Neuronal stem cell (in vitro differentiated cells): ENCODE results near the gene C20orf141.

ENCODE experiments used
- DNase-seq: peaks from one replicate; pipeline ENCODE4 v3.0.0-alpha.2; 2013; ENCODE audit warnings: low spot score
- H2AFZ ChIP-seq: one replicate; pipeline ENCODE4 v1.6.1; 2013; ENCODE audit warnings: mild to moderate bottlenecking, low read length, inconsistent platforms
- H2AK5ac ChIP-seq: 2 replicates; pipeline ENCODE4 v1.6.1; 2013; ENCODE audit warnings: low read depth, mild to moderate bottlenecking, inconsistent platforms, low read length, moderate library complexity, mixed read lengths
- H2BK120ac ChIP-seq: 2 replicates; pipeline ENCODE4 v1.6.1; 2013; ENCODE audit warnings: low read depth, mild to moderate bottlenecking, inconsistent platforms, low read length, moderate library complexity, mixed read lengths
- H2BK12ac ChIP-seq: one replicate; pipeline ENCODE4 v1.6.1; 2013; ENCODE audit warnings: low read length, inconsistent platforms
- H2BK15ac ChIP-seq: 2 replicates; pipeline ENCODE4 v1.6.1; 2013; ENCODE audit warnings: mild to moderate bottlenecking, low read length, inconsistent platforms, mixed read lengths
- H2BK5ac ChIP-seq: one replicate; pipeline ENCODE4 v1.6.1; 2013; ENCODE audit warnings: inconsistent platforms, mild to moderate bottlenecking, low read length, moderate library complexity
- H3K14ac ChIP-seq: one replicate; pipeline ENCODE4 v1.6.1; 2013; ENCODE audit warnings: low read length, inconsistent platforms
- H3K18ac ChIP-seq: 2 replicates; pipeline ENCODE4 v1.6.1; 2013; ENCODE audit warnings: low read length, inconsistent platforms
- H3K23ac ChIP-seq: 2 replicates; pipeline ENCODE4 v1.6.1; 2013; ENCODE audit warnings: low read depth, mild to moderate bottlenecking, mixed read lengths, low read length, inconsistent platforms; ENCODE audit not compliant: poor library complexity
- H3K27ac ChIP-seq: replicated peaks from 3 replicates; pipeline ENCODE4 v1.5.1; 2013; ENCODE audit warnings: low read length, inconsistent platforms
- H3K27me3 ChIP-seq, 3 experiments: 2 replicates each; pipeline ENCODE4 v1.6.1; 2013; ENCODE audit warnings: low read length in 3 of 3, mild to moderate bottlenecking in 2 of 3, inconsistent platforms in 1 of 3, low read depth in 1 of 3, mixed read lengths in 1 of 3, moderate library complexity in 1 of 3; ENCODE audit not compliant: control insufficient read depth in 3 of 3, insufficient read depth in 3 of 3
- H3K36me3 ChIP-seq, 2 donors: replicated peaks in 1 of 2; 2 replicates each; pipeline ENCODE4 v1.6.1; 2013; ENCODE audit warnings: low read length in 2 of 2; ENCODE audit not compliant: control insufficient read depth in 2 of 2, insufficient read depth in 2 of 2
- H3K4ac ChIP-seq: 2 replicates; pipeline ENCODE4 v1.6.1; 2013; ENCODE audit warnings: inconsistent platforms, mild to moderate bottlenecking, low read length, moderate library complexity
- H3K4me1 ChIP-seq, 2 donors: 1 replicate in 1 of 2; 2 replicates in 1 of 2; pipeline ENCODE4 v1.6.1; 2013; ENCODE audit warnings: low read length in 2 of 2, low read depth in 1 of 2; ENCODE audit not compliant: control insufficient read depth in 2 of 2, insufficient read depth in 1 of 2
- H3K4me2 ChIP-seq: one replicate; pipeline ENCODE4 v1.6.1; 2013; ENCODE audit warnings: mild to moderate bottlenecking, low read length, inconsistent platforms; ENCODE audit not compliant: insufficient read depth, poor library complexity, severe bottlenecking
- H3K4me3 ChIP-seq, 2 donors: 2 replicates each; pipeline ENCODE4 v1.5.1; 2013; ENCODE audit warnings: low read length in 2 of 2, mild to moderate bottlenecking in 2 of 2, inconsistent platforms in 1 of 2, moderate library complexity in 1 of 2
- H3K79me1 ChIP-seq: one replicate; pipeline ENCODE4 v1.6.1; 2013; ENCODE audit warnings: low read depth, mild to moderate bottlenecking, inconsistent platforms, low read length, moderate library complexity
- H3K9ac ChIP-seq: one replicate; pipeline ENCODE4 v1.6.1; 2013; ENCODE audit warnings: mild to moderate bottlenecking, low read depth, low read length, inconsistent platforms; ENCODE audit not compliant: poor library complexity
- H3K9me3 ChIP-seq, 2 donors: replicated peaks in 1 of 2; 2 replicates each; pipeline versions ENCODE3 to v1.6.1; 2013; ENCODE audit warnings: low read length in 2 of 2, mild to moderate bottlenecking in 2 of 2, inconsistent platforms in 1 of 2, low read depth in 1 of 2, mixed read lengths in 1 of 2, moderate library complexity in 1 of 2; ENCODE audit not compliant: control insufficient read depth in 2 of 2, insufficient read depth in 1 of 2
- H4K8ac ChIP-seq: one replicate; pipeline ENCODE4 v1.6.1; 2013; ENCODE audit warnings: low read depth, mild to moderate bottlenecking, inconsistent platforms, low read length, moderate library complexity
- H4K91ac ChIP-seq: one replicate; pipeline ENCODE4 v1.6.1; 2013; ENCODE audit warnings: low read length, low read depth, mild to moderate bottlenecking, inconsistent platforms; ENCODE audit not compliant: poor library complexity
- WGBS, 2 donors: extraction: QIAGEN DNeasy Blood & Tissue Kit; methylation state at CpG; one replicate each; pipeline ENCODE4 v1.1.7; 2013; ENCODE audit warnings: missing lambda C conversion rate in 2 of 2, mixed read lengths in 1 of 2; ENCODE audit not compliant: insufficient read length in 2 of 2, insufficient replicate concordance in 1 of 2; ENCODE audit errors: extremely low coverage in 2 of 2; 5-methylcytosine and 5-hydroxymethylcytosine counted together

The C20orf141 gene

DNA sequence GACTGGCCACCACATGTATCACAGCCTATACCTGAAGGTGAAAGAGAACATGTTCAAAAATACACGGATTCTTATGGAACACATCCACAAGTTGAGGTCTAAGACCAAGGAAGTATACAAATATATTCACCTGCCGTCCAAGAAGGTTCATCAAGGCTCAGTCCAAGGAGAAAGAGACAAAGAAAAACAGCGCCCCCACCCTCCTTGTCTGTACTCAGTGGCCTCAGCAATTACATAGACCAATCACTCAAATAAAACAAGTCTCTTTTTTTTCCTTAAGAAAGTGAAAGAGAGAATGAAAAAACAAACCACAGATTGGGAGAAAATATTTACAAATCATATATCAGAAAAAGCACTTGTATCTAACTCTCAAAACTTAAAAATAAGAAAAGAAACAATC is 33.8 kb upstream of the C20orf141 start:
- Histone ChIP-seq H3K9ac (no peak overlapping the region), H3K27ac (no peak overlapping the region), H3K18ac (no peak overlapping the region), H4K91ac (no peak overlapping the region), H3K4ac (no peak overlapping the region), H2BK120ac (no peak overlapping the region), H3K9me3 (peaks cover 1 to 3% of the 10 kb centered on the region in 2 donors), H3K23ac (no peak overlapping the region), H3K27me3 (peaks cover 0 to 3% (median 2%) of the 10 kb centered on the region in 3 experiments), H3K4me1 (no peaks in the 10 kb centered on the region), H2AFZ (no peak overlapping the region), H3K14ac (no peak overlapping the region), H2BK12ac (no peak overlapping the region), H3K4me3 (no peak overlapping the region), H3K36me3 (no peaks in the 10 kb centered on the region), H4K8ac (no peak overlapping the region), H3K4me2 (no peak overlapping the region), H2AK5ac (no peak overlapping the region), H2BK15ac (no peak overlapping the region), H2BK5ac (no peak overlapping the region), H3K79me1 (no peaks in the 10 kb centered on the region)
- no CpG with 5 or more reads among the region's 3 CpGs for WGBS, 2 donors
- DNase-seq = no peak

DNA sequence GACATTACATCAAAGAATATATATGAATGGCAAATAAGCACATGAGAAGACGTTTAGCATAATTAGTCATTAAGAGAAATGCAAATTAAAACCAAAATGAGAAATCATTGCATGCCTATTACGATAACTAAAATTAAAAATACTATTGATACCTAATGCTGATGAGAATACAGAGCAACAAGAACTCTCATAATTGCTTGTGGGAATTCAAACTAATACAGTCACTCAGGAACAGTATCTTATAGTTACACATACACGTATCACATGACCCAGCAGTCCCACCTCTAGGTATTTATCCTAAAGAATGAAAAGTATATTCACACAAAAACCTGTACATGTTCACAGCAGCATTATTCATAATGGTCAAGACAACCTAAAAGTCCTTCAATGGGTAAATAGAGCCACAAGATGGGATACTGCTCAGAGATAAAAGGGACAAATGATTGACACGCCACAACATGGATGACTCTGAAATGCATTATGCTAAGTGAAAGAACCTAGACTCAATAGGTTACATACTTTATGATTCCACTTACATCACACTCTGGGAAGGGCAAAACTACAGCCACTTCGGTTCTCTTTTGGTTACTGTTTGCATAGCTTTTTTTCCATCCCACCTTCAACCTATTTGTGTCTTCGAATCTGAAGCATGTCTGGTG is 30.8 kb upstream of the C20orf141 start:
- Histone ChIP-seq H2AK5ac (no peak overlapping the region), H3K9ac (no peak overlapping the region), H2AFZ (no peak overlapping the region), H2BK120ac (no peak overlapping the region), H2BK15ac (no peak overlapping the region), H3K4me1 (no peaks in the 10 kb centered on the region), H3K27me3 (peaks cover 0 to 3% (median 2%) of the 10 kb centered on the region in 3 experiments), H2BK5ac (no peak overlapping the region), H3K27ac (no peak overlapping the region), H3K9me3 (peaks cover 0 to 2% of the 10 kb centered on the region in 2 donors), H3K79me1 (no peaks in the 10 kb centered on the region), H3K14ac (no peak overlapping the region), H3K36me3 (no peaks in the 10 kb centered on the region), H4K8ac (no peak overlapping the region), H3K4ac (no peak overlapping the region), H3K23ac (no peak overlapping the region), H4K91ac (no peak overlapping the region), H2BK12ac (no peak overlapping the region), H3K4me2 (no peak overlapping the region), H3K18ac (no peak overlapping the region), H3K4me3 (no peak overlapping the region)
- no peak for DNase-seq
- no CpG with 5 or more reads among the region's 6 CpGs for WGBS, 2 donors

GRCh38 chr20:2793471-2793870 is 21.3 kb upstream of the C20orf141 start:
- Histone ChIP-seq H2AK5ac (no peak overlapping the region), H3K79me1 (peaks cover 5% of the 10 kb centered on the region), H3K18ac (no peak overlapping the region), H3K4ac (no peak overlapping the region), H4K91ac (no peak overlapping the region), H3K4me3 (peak overlapping the region in 1 of 2 donors; percentile 10), H2AFZ (no peak overlapping the region), H3K27me3 (no peaks in the 10 kb centered on the region), H2BK120ac (no peak overlapping the region), H3K23ac (no peak overlapping the region), H3K9me3 (peaks cover 0 to 6% of the 10 kb centered on the region in 2 donors), H3K27ac (peak overlapping the region; percentile 38), H4K8ac (no peak overlapping the region), H3K36me3 (peaks cover 47 to 52% of the 10 kb centered on the region in 2 donors), H3K9ac (peak overlapping the region; percentile 6), H3K14ac (peak overlapping the region; percentile 1), H2BK15ac (no peak overlapping the region), H3K4me2 (no peak overlapping the region), H2BK12ac (no peak overlapping the region), H2BK5ac (no peak overlapping the region), H3K4me1 (no peaks in the 10 kb centered on the region)
- no peak for DNase-seq
- WGBS, 2 donors = no CpG with 5 or more reads among the region's 6 CpGs

DNA sequence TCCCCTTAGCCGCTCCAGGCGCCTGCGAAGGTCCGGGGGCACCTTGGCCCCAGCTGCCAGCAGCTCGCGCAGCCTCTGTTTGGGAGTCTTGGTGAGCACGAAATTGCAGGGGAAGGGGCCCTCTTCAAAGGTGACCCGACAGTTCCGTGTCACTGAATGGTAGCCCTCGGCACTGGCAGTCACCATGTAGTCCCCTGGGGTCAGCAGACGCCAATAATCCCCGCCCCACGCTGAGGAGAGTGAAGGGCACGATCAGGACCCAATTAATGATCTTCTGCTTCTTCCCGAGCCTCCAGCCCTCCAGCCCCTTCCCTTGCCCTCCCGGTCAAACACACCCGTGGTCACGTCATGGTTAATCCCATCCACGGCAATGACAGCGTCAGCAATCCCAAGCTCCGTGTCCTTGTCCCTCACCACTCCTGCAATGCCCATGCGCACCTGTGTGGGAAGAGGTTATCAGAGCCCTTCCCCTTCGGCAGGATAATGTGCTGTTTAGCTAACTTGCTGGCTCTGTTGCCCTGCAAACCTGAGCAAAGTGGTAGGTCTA is 20.5 kb upstream of the C20orf141 start:
- H2AK5ac ChIP-seq = no peak overlapping the region
- DNase-seq = no peak
- H3K4ac ChIP-seq = no peak overlapping the region
- no peak overlapping the region for H3K4me2 ChIP-seq
- H2BK12ac ChIP-seq = no peak overlapping the region
- no CpG with 5 or more reads among the region's 23 CpGs for WGBS, 2 donors
- H3K27ac ChIP-seq = no peak overlapping the region
- H4K91ac ChIP-seq = no peak overlapping the region
- H3K4me1 ChIP-seq = peaks cover 3 to 4% of the 10 kb centered on the region in 2 donors
- H2BK15ac ChIP-seq = no peak overlapping the region
- no peak overlapping the region for H3K9ac ChIP-seq
- no peak overlapping the region for H3K4me3 ChIP-seq
- no peak overlapping the region for H2BK5ac ChIP-seq
- H3K27me3 ChIP-seq = no peaks in the 10 kb centered on the region
- H4K8ac ChIP-seq = no peak overlapping the region
- no peak overlapping the region for H3K23ac ChIP-seq
- peaks cover 5% of the 10 kb centered on the region for H3K79me1 ChIP-seq
- H3K36me3 ChIP-seq = peaks cover 47 to 60% of the 10 kb centered on the region in 2 donors
- no peak overlapping the region for H2BK120ac ChIP-seq
- H2AFZ ChIP-seq = no peak overlapping the region
- H3K18ac ChIP-seq = no peak overlapping the region
- peaks cover 0 to 6% of the 10 kb centered on the region in 2 donors for H3K9me3 ChIP-seq
- H3K14ac ChIP-seq = no peak overlapping the region
